Fibroblast of the aortic adventitia (primary cell): ENCODE data around the gene ACADSB. TPM values are rescaled to one million over a fixed set of nuclear protein-coding genes. Genes with fewer than 3 reads are reported as not detected.

Experiments
- DNase-seq: peaks from one replicate; pipeline ENCODE4 v3.0.0-alpha.2; 2010; ENCODE audit warnings: low read depth
- H3K4me3 ChIP-seq: 2 replicates; pipeline ENCODE4 v1.5.1; 2011; ENCODE audit warnings: low read depth, mild to moderate bottlenecking, control low read depth, low read length, moderate library complexity
- total RNA-seq: library from RNA; depleted of rRNA; stranded (reverse); fragments of >200 nt; gene quantifications from 2 replicates; pipeline ENCODE4 v1.2.3, GENCODE V29; 2012; ENCODE audit warnings: low replicate concordance
- TF ChIP-seq, protein P1 (sequence below): IDR thresholded peaks from 2 replicates; pipeline ENCODE4 v1.5.1; 2011; ENCODE audit warnings: mild to moderate bottlenecking, low read length, control low read depth, inconsistent platforms; ENCODE audit not compliant: insufficient read depth

Gene ACADSB
- total RNA-seq, 1 donor = 7.4 TPM

DNA sequence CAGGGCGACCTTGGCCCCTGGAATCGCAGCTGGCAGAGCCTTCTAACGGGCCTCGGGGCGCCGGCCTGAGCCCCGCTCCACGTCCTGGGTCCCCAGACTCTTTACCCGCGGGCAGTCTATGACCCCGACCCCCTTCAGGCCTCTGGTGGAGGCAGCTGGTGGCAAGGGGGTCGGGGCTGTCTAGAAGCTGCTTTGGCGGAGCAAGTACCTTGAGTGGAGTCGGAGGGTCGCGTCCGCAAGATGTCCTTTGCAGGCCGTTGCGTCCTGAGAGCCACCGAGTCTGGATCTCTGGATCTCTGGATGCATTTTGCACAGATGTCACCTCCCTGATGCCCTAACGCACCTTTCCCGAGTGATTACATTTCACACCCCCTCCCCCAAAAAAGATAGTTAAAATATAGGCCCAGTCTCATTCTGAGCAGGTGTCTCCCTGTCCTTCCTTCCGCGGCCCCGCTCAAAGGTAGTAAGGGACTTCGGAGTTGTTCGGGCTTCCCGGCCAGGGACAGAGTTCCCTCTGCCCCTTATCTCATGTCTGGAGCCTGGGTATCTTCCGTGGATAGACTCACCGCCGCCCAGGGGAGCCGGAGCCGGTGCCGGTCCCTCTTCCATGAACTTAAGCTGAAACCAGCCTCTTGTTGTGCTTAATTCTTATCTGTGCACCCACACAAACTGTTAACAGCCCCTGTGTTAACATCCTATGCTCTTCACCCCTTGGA, 457 bp downstream of the ACADSB start:
- peak; percentile 12 for DNase-seq
- peak overlapping the region; percentile 84 for H3K4me3 ChIP-seq
- TF ChIP-seq, protein P1, sequence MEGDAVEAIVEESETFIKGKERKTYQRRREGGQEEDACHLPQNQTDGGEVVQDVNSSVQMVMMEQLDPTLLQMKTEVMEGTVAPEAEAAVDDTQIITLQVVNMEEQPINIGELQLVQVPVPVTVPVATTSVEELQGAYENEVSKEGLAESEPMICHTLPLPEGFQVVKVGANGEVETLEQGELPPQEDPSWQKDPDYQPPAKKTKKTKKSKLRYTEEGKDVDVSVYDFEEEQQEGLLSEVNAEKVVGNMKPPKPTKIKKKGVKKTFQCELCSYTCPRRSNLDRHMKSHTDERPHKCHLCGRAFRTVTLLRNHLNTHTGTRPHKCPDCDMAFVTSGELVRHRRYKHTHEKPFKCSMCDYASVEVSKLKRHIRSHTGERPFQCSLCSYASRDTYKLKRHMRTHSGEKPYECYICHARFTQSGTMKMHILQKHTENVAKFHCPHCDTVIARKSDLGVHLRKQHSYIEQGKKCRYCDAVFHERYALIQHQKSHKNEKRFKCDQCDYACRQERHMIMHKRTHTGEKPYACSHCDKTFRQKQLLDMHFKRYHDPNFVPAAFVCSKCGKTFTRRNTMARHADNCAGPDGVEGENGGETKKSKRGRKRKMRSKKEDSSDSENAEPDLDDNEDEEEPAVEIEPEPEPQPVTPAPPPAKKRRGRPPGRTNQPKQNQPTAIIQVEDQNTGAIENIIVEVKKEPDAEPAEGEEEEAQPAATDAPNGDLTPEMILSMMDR = no peak

DNA sequence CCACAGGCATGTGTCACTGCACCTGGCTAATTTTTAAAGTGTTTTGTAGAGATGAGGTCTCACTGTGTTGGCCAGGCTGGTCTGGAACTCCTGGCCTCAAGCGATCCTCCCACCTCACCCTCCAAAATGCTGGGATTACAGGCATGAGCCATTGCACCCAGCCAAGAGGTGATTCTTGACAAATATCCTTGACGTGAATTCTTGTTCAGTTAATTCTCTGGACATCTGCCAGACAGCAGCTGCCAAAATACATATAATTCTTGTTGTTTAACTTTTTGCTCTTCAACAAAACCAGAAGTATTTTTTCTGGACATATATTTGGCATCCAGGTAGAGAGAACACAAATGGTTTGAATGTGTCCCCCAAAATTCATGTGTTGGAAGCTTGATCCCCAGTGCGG, 3.2 kb downstream of the ACADSB start:
- TF ChIP-seq, protein P1 = no peak

DNA sequence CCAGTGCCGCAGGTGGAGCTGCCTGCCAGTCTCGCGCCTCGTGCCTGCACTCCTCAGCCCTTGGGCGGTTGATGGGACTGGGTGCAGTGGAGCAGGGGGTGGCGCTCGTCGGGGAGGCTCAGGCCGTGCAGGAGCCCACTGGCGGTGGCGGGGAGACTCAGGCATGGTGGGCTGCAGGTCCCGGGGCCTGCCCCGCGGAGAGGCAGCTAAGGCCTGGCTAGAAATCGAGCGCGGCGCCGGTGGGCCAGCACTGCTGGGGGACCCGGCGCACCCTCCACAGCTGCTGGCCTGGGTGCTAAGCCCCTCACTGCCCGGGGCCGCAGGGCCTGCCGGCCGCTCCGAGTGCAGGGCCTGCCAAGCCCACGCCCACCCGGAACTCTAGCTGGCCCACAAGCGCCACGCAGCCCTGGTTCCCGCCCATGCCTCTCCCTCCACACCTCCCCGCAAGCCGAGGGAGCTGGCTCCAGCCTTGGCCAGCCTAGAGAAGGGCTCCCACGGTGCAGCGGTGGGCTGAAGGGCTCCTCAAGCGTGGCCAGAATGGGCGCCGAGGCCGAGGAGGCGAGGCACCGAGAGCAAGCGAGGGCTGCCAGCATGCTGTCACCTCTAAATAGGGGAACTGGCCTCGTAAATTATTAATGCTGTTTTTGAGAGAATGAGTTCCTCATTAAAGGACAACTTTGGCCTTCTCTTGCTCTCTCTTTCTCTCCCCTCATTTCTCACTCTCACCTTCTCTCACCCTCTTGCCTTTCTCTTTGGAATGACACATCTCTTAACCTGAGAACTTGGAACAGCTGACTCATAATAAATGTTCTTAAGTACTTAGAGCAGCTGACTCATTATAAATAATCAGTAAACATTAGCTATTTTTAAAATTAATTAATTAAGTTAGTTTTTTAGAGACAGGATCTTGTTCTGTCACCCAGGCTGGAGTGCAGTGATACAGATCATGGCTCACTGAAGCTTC, 4.9 kb downstream of the ACADSB start:
- no peak for DNase-seq
- TF ChIP-seq, protein P1 = no peak
- H3K4me3 ChIP-seq = no peak overlapping the region

More for the DNA sequence above, 3.2 kb downstream of the ACADSB start:
- DNase-seq = peak; percentile 16
- no peak overlapping the region for H3K4me3 ChIP-seq

DNA sequence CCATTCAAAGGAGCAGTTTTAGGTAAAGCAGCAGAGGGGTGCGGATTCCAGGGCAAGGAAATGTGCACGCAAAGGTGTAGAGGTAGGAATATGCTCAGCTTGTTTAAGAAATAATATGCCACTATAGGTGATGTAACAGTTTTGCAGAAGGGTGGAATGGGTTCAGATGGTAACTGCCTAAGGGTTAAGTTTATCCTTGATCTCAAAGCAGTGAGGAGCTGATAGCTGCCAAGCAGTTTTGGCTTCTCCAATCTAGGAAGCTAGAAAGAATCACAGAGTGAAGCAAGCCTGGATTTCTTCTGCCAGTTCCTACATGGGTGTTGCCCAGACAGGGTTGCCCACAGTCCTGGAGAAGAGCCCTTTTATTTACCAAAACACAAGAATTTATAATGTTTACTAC, 6.0 kb downstream of the ACADSB start:
- DNase-seq = no peak
- TF ChIP-seq, protein P1 = no peak
- H3K4me3 ChIP-seq = no peak overlapping the region

DNA sequence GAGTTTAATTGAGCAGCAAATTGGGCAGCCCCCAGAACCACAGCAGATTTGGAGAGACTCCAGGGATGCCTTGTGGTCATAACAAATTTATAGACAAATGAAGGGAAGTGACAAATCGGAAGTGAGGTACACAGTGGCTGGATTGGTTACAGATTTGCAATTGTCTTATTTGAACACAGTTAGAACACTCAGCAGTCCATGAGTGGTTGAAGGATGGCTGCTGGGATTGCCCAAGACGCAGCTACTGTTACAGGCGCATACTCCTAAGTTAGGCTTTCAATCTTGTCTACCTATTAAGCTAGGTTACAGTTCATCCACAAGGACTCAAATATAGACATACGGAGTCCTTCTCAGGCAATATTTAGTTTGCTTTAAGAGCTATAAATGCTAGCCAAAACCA, 7.4 kb downstream of the ACADSB start:
- TF ChIP-seq, protein P1 = no peak
- no peak overlapping the region for H3K4me3 ChIP-seq
- no peak for DNase-seq

DNA sequence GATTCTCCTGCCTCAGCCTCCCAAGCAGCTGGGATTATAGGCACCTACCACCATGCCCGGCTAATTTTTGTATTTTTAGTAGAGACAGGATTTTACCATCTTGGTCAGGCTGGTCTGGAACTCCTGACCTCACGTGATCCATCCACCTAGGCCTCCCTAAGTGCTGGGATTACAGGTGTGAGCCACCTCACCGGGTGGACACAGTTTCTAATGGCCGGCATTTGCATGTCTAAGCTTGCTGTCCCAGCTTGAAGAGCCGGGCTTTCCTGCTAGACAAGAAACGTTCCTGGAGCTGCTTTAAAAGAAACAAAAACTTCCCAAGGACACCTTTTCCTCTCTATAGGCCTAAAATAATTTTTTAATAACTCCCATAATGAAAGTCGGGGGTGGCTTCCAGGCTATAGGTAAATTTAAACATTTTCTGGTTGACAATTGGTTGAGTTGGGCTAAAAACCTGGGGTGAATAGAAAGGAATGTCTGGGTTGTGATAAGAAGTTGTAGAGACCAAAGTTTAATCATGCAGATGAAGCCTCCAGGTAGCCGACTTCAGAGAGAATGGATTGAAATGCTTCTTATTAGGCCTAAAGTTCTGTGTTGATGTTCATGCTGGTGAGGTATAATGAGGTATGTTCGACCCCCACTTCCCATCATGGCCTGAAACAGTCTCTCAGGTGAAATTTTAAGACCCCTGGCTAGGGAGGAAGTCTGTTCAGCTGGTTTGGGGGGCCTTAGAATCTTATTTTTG, 8.8 kb downstream of the ACADSB start:
- no peak for DNase-seq
- no peak overlapping the region for H3K4me3 ChIP-seq
- TF ChIP-seq, protein P1 = no peak
